ENCODE results near the gene RBL2. TPM values are rescaled to one million over a fixed set of nuclear protein-coding genes. Genes with fewer than 3 reads are reported as not detected.
"Not testable (repeated sequence)": the region's sequence is repeated elsewhere in the genome, so short reads cannot be mapped to it uniquely, and the experiment has no call there.

The RBL2 gene
- total and polyA plus RNA-seq, 8 donors: 27.6 to 60.6 (median 40.3) TPM

DNA sequence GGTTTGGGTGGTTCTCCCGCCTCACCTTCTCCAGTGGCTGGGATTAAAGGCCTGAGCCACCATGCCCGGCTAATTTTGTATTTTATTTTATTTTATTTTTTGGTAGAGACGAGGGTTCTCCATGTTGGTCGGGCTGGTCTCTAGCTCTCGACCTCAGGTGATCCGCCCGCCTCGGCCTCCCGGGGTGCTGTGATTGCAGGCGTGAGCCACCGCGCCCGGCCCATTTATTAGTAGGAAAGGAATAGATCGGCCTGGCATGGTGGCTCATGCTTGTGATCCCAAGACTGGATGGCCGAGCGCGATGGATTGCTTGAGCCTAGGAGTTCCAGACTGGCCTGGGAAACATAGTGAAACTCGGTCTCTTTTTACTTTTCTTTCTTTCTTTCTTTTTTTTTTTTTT lies 20.4 kb upstream of the RBL2 start:
- no peak overlapping the region for H3K4me3 ChIP-seq
- no peak overlapping the region for H3K27ac ChIP-seq
- H3K4me1 ChIP-seq: no peaks in the 10 kb centered on the region
- ATAC-seq (no peak), FAIRE-seq (no peak), DNase-seq (no peak)
- intact Hi-C loops (cut with DNase I): no loop called here
- no peaks in the 10 kb centered on the region for H3K27me3 ChIP-seq
- TF ChIP-seq, protein P1, sequence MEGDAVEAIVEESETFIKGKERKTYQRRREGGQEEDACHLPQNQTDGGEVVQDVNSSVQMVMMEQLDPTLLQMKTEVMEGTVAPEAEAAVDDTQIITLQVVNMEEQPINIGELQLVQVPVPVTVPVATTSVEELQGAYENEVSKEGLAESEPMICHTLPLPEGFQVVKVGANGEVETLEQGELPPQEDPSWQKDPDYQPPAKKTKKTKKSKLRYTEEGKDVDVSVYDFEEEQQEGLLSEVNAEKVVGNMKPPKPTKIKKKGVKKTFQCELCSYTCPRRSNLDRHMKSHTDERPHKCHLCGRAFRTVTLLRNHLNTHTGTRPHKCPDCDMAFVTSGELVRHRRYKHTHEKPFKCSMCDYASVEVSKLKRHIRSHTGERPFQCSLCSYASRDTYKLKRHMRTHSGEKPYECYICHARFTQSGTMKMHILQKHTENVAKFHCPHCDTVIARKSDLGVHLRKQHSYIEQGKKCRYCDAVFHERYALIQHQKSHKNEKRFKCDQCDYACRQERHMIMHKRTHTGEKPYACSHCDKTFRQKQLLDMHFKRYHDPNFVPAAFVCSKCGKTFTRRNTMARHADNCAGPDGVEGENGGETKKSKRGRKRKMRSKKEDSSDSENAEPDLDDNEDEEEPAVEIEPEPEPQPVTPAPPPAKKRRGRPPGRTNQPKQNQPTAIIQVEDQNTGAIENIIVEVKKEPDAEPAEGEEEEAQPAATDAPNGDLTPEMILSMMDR (IDR thresholded peaks at IDR 0.05): no peak
- no peaks in the 10 kb centered on the region for H3K9me3 ChIP-seq
- H3K36me3 ChIP-seq: no peaks in the 10 kb centered on the region
- WGBS, 2 donors: 91 to 93% methylated on average over 18 of the region's 18 CpGs

GRCh38 chr16:53414381-53414780 lies 19.9 kb upstream of the RBL2 start:
- Histone ChIP-seq H3K36me3 (no peaks in the 10 kb centered on the region), H3K4me3 (no peak overlapping the region), H3K9me3 (no peaks in the 10 kb centered on the region), H3K27me3 (no peaks in the 10 kb centered on the region), H3K27ac (no peak overlapping the region), H3K4me1 (no peaks in the 10 kb centered on the region)
- WGBS, 2 donors: 88 to 92% methylated on average over 16 of the region's 16 CpGs
- intact Hi-C loops (cut with DNase I): no loop called here
- no peak for ATAC-seq
- no peak for DNase-seq
- no peak for FAIRE-seq
- TF ChIP-seq, protein P1 (IDR thresholded peaks at IDR 0.05): no peak

DNA sequence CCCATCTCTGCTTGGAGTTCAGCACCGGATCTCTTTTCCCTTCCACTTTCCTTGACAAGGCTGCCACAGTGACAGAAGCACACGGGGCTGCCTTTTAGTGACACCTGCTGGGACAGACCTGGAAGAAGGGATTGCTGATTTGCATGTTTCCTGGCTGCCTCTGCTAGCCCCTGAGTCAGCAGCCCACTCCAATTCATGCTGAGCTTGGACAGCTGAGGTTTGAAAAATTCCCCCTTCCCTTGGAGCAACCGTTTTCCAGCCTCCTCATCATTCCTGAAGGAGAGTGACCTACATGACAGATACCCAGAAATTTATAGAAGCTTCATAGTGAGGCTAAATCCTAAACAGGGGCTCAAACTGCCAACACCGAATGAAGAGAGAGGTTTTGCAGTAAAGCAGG lies 18.8 kb upstream of the RBL2 start:
- DNase-seq: no peak
- no peaks in the 10 kb centered on the region for H3K4me1 ChIP-seq
- H3K9me3 ChIP-seq: no peaks in the 10 kb centered on the region
- H3K27me3 ChIP-seq: no peaks in the 10 kb centered on the region
- WGBS, 2 donors: 9 to 13% methylated on average over 4 of the region's 4 CpGs
- H3K4me3 ChIP-seq: no peak overlapping the region
- TF ChIP-seq, protein P1 (IDR thresholded peaks at IDR 0.05): no peak
- FAIRE-seq: no peak
- peak in 1 of 4 donors; percentile 38 for ATAC-seq
- intact Hi-C loops (cut with DNase I): no loop called here
- no peak overlapping the region for H3K27ac ChIP-seq
- no peaks in the 10 kb centered on the region for H3K36me3 ChIP-seq

GRCh38 chr16:53417011-53417410 lies 17.3 kb upstream of the RBL2 start:
- FAIRE-seq: no peak
- 78 to 82% methylated on average over 4 of the region's 4 CpGs for WGBS, 2 donors
- ATAC-seq: no peak

DNA sequence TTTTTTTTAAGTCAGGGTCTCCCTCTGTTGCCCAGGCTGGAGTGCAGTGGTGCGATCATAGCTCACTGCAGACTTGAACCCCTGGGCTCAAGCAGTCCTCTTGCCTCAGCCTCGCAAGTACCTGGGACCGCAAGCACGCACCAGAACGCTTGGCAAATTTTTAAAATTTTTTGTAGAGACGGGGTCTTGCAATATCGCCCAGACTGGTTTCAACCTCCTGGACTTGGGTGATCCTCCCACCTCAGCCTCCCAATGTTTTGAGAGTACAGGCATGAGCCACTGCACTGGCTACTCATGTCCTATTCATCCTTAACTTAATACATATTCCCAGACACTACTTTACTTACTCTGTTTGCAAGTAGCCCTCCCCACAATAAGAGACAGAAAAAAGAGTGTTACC lies 16.3 kb upstream of the RBL2 start:
- Histone ChIP-seq H3K27me3 (no peaks in the 10 kb centered on the region), H3K27ac (no peak overlapping the region), H3K9me3 (no peaks in the 10 kb centered on the region), H3K4me1 (no peaks in the 10 kb centered on the region), H3K36me3 (no peaks in the 10 kb centered on the region), H3K4me3 (no peak overlapping the region)
- no peak for FAIRE-seq
- no peak for DNase-seq
- intact Hi-C loops (cut with DNase I): no loop called here
- ATAC-seq: no peak
- WGBS, 2 donors: 92 to 95% methylated on average over 7 of the region's 7 CpGs
- TF ChIP-seq, protein P1 (IDR thresholded peaks at IDR 0.05): no peak

More at GRCh38 chr16:53417011-53417410, 17.3 kb upstream of the RBL2 start:
- H3K27me3 ChIP-seq: no peaks in the 10 kb centered on the region
- H3K4me1 ChIP-seq: no peaks in the 10 kb centered on the region
- H3K27ac ChIP-seq: no peak overlapping the region
- no peaks in the 10 kb centered on the region for H3K36me3 ChIP-seq
- TF ChIP-seq, protein P1 (IDR thresholded peaks at IDR 0.05): no peak
- H3K9me3 ChIP-seq: no peaks in the 10 kb centered on the region
- no peak overlapping the region for H3K4me3 ChIP-seq
- no peak for DNase-seq
- intact Hi-C loops (cut with DNase I): no loop called here

- DNase-seq; H3K4me1 ChIP-seq; H3K27ac ChIP-seq; ATAC-seq; H3K36me3 ChIP-seq; H3K27me3 ChIP-seq; intact Hi-C loops (cut with DNase I); FAIRE-seq; H3K4me3 ChIP-seq; H3K9me3 ChIP-seq: not testable (repeated sequence)
- 69 to 83% methylated on average over 2 of the region's 2 CpGs for whole genome bisulfite sequencing, 2 donors
Measured at GRCh38 chr16:53419383-53419709, 14.9 kb upstream of the RBL2 start.
